Astrocyte of the spinal cord (primary cell): Measurements from ENCODE around the gene EMP1.

Source experiments
- DNase-seq: peaks from one replicate; pipeline ENCODE4 v3.0.0; 2011; ENCODE audit warnings: low read depth, low spot score
- H3K4me3 ChIP-seq: 2 replicates; pipeline ENCODE4 v1.5.1; 2011; ENCODE audit warnings: low read depth, mild to moderate bottlenecking, low read length, moderate library complexity
- CTCF ChIP-seq: IDR thresholded peaks from 2 replicates; pipeline ENCODE4 v1.5.1; 2012; ENCODE audit warnings: low read depth, mild to moderate bottlenecking, low read length, inconsistent platforms
- in situ Hi-C: cut with HindIII; loops from 2 replicates; pipeline ENCODE4 v1.10.0; 2017; ENCODE audit warnings: low sequenced_read_pairs

EMP1 gene

GRCh38 chr12:13170892-13171490 lies 25.5 kb upstream of the EMP1 start:
- DNase-seq = no peak
- H3K4me3 ChIP-seq = no peak overlapping the region
- in situ Hi-C loops = no loop called here
- TF ChIP-seq CTCF = no peak

GRCh38 chr12:13171921-13172859 lies 24.3 kb upstream of the EMP1 start:
- in situ Hi-C loops = no loop called here
- no peak for DNase-seq
- TF ChIP-seq CTCF = no peak
- H3K4me3 ChIP-seq = no peak overlapping the region

GRCh38 chr12:13173012-13173932 lies 23.3 kb upstream of the EMP1 start:
- in situ Hi-C loops = no loop called here
- peak; percentile 95 for DNase-seq
- H3K4me3 ChIP-seq = no peak overlapping the region
- no peak for TF ChIP-seq CTCF

DNA sequence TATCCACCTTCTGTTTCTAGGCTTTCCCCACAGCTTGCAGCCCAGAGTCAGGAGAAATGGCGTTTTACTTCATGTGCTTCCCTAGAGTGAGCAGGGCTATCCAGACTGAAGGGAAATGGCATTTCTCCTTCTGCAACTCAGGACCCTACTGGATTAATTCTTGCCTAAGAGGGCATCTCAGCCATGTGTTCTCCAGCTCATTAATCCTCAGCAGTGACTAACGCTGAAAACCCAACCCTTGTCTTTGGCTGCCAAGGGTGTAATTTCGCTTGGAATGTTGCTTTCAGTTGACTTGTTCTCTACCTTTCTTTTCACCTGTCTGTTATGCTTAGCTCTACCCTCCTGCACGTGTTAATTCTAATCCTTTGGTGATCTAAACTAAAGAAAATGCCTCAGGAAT lies 21.0 kb upstream of the EMP1 start:
- no peak overlapping the region for H3K4me3 ChIP-seq
- in situ Hi-C loops = no loop called here
- no peak for TF ChIP-seq CTCF
- DNase-seq = no peak

DNA sequence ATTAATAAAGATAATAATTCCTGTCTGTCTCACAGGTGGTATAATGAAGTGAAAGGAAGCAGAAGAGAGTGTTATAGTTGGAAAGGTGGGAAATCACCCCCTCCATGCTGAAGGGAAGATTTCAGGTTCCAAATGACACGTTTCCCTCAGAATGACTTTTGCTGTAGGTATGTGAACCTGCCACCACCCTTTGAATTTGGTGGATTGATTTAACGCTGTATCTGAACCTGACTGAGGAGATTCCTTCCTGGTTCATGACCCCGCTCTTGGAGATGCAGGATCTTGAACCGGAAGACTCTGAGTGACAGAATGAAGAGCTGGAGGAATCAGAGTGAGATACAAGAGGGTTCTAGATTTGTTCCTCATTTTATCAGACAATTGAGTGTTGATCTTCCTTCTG lies 20.3 kb upstream of the EMP1 start:
- no peak for TF ChIP-seq CTCF
- in situ Hi-C loops = no loop called here
- H3K4me3 ChIP-seq = no peak overlapping the region
- no peak for DNase-seq

DNA sequence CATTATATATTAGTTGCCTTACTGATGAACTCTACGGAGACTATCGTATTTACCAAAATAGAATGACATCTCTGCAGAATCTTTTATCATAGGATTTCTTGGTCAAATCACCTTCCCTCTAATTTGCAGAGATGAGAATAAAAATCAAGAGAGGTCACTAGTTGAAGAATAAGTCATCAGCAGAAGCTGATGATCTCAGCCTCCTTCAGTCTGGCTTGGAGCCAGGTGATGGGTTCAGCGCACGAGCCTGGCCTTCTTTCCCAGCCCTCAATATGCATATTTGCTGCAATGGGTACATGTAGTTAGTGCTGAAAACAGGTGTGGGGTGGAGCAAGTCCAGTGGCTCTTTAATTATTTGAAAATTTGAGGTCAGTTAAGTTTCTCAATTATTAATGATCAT lies 19.2 kb upstream of the EMP1 start:
- DNase-seq = no peak
- in situ Hi-C loops = no loop called here
- no peak overlapping the region for H3K4me3 ChIP-seq
- no peak for TF ChIP-seq CTCF
